D341Med (cell line): ENCODE results near the gene SMG6.
"Not testable (repeated sequence)": the region's sequence is repeated elsewhere in the genome, so short reads cannot be mapped to it uniquely, and the experiment has no call there.

Experiments used
- DNase-seq: peaks from one replicate; pipeline ENCODE4 v3.0.0; 2012; ENCODE audit warnings: low spot score

SMG6 gene

GRCh38 chr17:2304931-2305330, 1.3 kb upstream of the SMG6 start:
- DNase-seq, result no peak

GRCh38 chr17:2302778-2303203, 794 bp downstream of the SMG6 start:
- DNase-seq, result no peak

GRCh38 chr17:2299756-2300155, 3.8 kb downstream of the SMG6 start:
- DNase-seq, result no peak

GRCh38 chr17:2299136-2299535, 4.4 kb downstream of the SMG6 start:
- no peak for DNase-seq

GRCh38 chr17:2297023-2297422, 6.6 kb downstream of the SMG6 start:
- DNase-seq, result no peak

GRCh38 chr17:2295575-2295974, 8.0 kb downstream of the SMG6 start:
- no peak for DNase-seq

GRCh38 chr17:2292100-2292499, 11.5 kb downstream of the SMG6 start:
- DNase-seq, result no peak

- no peak for DNase-seq
Measured at GRCh38 chr17:2289878-2290478, 13.6 kb downstream of the SMG6 start.

GRCh38 chr17:2283302-2283701, 20.3 kb downstream of the SMG6 start:
- DNase-seq, result no peak

GRCh38 chr17:2282297-2282873, 21.2 kb downstream of the SMG6 start:
- DNase-seq, result peak; percentile 38

- DNase-seq, result no peak
Measured at GRCh38 chr17:2279707-2280106, 23.9 kb downstream of the SMG6 start.

- DNase-seq, result no peak
Measured at GRCh38 chr17:2277429-2278170, 26.0 kb downstream of the SMG6 start.

- no peak for DNase-seq
Measured at GRCh38 chr17:2275722-2276121, 27.9 kb downstream of the SMG6 start.

- DNase-seq, result no peak
Measured at GRCh38 chr17:2274414-2274813, 29.2 kb downstream of the SMG6 start.

- DNase-seq, result no peak
Measured at GRCh38 chr17:2271985-2272702, 31.4 kb downstream of the SMG6 start.

- DNase-seq, result no peak
Measured at GRCh38 chr17:2267354-2267753, 36.2 kb downstream of the SMG6 start.

GRCh38 chr17:2266865-2267228, 36.7 kb downstream of the SMG6 start:
- no peak for DNase-seq

- DNase-seq, result no peak
Measured at GRCh38 chr17:2266045-2266864, 37.3 kb downstream of the SMG6 start.

GRCh38 chr17:2265166-2265565, 38.4 kb downstream of the SMG6 start:
- DNase-seq, result not testable (repeated sequence)

GRCh38 chr17:2264067-2264860, 39.3 kb downstream of the SMG6 start:
- DNase-seq, result no peak
